ENCODE data around the gene PLIN5.

Gene PLIN5

GRCh38 chr19:4477034-4477801, 57.8 kb downstream of the PLIN5 start:
- DNase-seq = no peak

GRCh38 chr19:4474514-4475022, 60.5 kb downstream of the PLIN5 start:
- peak; percentile 43 for DNase-seq

GRCh38 chr19:4473763-4474513, 61.1 kb downstream of the PLIN5 start:
- no peak for DNase-seq

- no peak for DNase-seq
Measured at GRCh38 chr19:4473011-4473762, 61.8 kb downstream of the PLIN5 start.
